ENCODE results near the gene PCBP3. TPM values are rescaled to one million over a fixed set of nuclear protein-coding genes. Genes with fewer than 3 reads are reported as not detected.

Gene PCBP3
- total and polyA plus RNA-seq, 2 of the 13 experiments (the other 11 are each of a cell fraction or from before 2014, with no cell fraction given) = not detected

DNA sequence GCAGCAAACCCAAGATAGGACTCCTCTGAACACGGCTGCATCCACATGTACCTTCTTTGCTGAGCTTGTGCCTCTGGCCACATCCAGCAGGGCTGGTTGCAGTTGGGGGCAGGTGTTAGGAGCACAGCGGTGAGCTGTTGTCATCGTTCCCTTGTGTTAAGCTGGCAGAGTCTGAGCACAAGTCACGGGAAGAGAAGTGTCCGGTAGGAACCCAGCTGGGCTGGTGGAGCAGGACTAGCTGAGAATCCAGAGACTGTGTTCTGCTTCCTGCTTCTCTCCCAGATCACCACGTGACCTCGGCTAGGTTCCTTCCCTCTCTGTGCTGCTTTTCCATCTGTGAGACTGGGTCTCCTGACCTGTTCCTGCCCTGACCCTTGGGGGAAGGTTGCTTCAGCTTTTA is 105.1 kb downstream of the PCBP3 start:
- BruUV-seq (replicated peaks) = no TSS peak
- H3K4me2 ChIP-seq (ENCODE audit: low read depth, low read length) = no peak overlapping the region
- intact Hi-C loops (cut with micrococcal nuclease; ENCODE audit: unreplicated experiment) = no loop called here
- no peaks in the 10 kb centered on the region for H4K20me1 ChIP-seq (ENCODE audit: insufficient read depth, low read length)
- TF ChIP-seq, protein P1, sequence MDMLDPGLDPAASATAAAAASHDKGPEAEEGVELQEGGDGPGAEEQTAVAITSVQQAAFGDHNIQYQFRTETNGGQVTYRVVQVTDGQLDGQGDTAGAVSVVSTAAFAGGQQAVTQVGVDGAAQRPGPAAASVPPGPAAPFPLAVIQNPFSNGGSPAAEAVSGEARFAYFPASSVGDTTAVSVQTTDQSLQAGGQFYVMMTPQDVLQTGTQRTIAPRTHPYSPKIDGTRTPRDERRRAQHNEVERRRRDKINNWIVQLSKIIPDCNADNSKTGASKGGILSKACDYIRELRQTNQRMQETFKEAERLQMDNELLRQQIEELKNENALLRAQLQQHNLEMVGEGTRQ (IDR thresholded peaks at IDR 0.05; ENCODE audit: low read depth, low read length) = 0 out of 2 replicates have a peak, but pooled peaks have one; percentile 20
- TF ChIP-seq, protein P1 (CRISPR knock-in tag; IDR thresholded peaks at IDR 0.05; ENCODE audit: borderline replicate concordance) = no peak; the same call in 1 of the 2 replicates
- no peak for TF ChIP-seq ZBTB8A (CRISPR knock-in tag; IDR thresholded peaks at IDR 0.05; ENCODE audit: borderline replicate concordance, low read depth)
- no peak overlapping the region for H3K9ac ChIP-seq (ENCODE audit: insufficient read depth, low read depth, low read length)
- in situ Hi-C loops (cut with HindIII; ENCODE audit: extremely low pct_ligation_motif_present, low pct_unique_long_range_greater_than_20kb) = no loop called here
- H3K36me3 ChIP-seq (replicated peaks in 1 of 2; ENCODE audit: control insufficient read depth in 1 of 2, insufficient read depth in 2 of 2, low read length in 2 of 2) = no peaks in the 10 kb centered on the region
- 0% methylated on average over 3 of the region's 7 CpGs for WGBS (ENCODE audit: low lambda C conversion rate)
- CTCF ChIA-PET (ENCODE audit: low intra/inter-chr PET ratio, low total read pairs) = no interaction called here
- no peak overlapping the region for H3K4me3 ChIP-seq (replicated peaks in 1 of 3; ENCODE audit: insufficient read depth in 1 of 3, low read depth in 2 of 3, low read length in 3 of 3)
- no peaks in the 10 kb centered on the region for H3K4me1 ChIP-seq (ENCODE audit: insufficient read depth, low read length)
- DNase-seq (ENCODE audit: low spot score) = no peak
- FAIRE-seq = no peak
- no peaks in the 10 kb centered on the region for H3K27me3 ChIP-seq (ENCODE audit: control insufficient read depth in 1 of 2, insufficient read depth in 2 of 2, low read length in 2 of 2)
- no peaks in the 10 kb centered on the region for H3K9me3 ChIP-seq (ENCODE audit: low read length)
- no peaks in the 10 kb centered on the region for H3K79me2 ChIP-seq (ENCODE audit: insufficient read depth, low read length)
- POLR2A ChIA-PET = no interaction called here
- H3K27ac ChIP-seq (ENCODE audit: extremely low read length, insufficient read depth, low read length) = no peak overlapping the region
- H2AFZ ChIP-seq (ENCODE audit: low read length) = no peak overlapping the region
- no peak; the same call in 2 of the 3 replicates for ATAC-seq

DNA sequence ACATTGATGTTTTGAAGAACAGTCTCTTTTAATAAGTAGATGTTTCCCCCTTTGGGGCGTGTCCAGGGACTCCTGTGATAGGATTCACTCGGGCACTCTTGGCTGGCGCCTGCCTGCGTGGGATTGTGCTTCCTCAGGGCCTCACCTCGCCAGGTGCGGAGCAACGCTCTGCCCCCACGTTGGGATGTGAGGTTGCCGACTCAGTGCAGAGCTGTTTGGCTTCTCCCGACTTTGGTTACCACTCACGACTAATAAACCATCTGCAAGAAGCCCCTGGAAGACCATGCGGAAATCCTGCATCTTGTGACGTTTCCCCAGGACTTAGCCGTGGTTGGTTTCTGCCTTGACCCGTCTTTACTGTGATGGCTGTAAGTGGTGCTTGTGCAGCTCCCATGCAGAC is 106.4 kb downstream of the PCBP3 start:
- in situ Hi-C loops (cut with HindIII; ENCODE audit: extremely low pct_ligation_motif_present, low pct_unique_long_range_greater_than_20kb) = no loop called here
- H3K27ac ChIP-seq (ENCODE audit: extremely low read length, insufficient read depth, low read length) = no peak overlapping the region
- peaks cover under 1% of the 10 kb centered on the region; the same call in 1 of the 2 replicates for H3K4me1 ChIP-seq (ENCODE audit: insufficient read depth, low read length)
- H2AFZ ChIP-seq (ENCODE audit: low read length) = no peak overlapping the region
- H4K20me1 ChIP-seq (ENCODE audit: insufficient read depth, low read length) = no peaks in the 10 kb centered on the region
- ATAC-seq (no peak), FAIRE-seq (no peak), DNase-seq (ENCODE audit: low spot score) (no peak)
- no peaks in the 10 kb centered on the region for H3K36me3 ChIP-seq (replicated peaks in 1 of 2; ENCODE audit: control insufficient read depth in 1 of 2, insufficient read depth in 2 of 2, low read length in 2 of 2)
- H3K27me3 ChIP-seq (ENCODE audit: control insufficient read depth in 1 of 2, insufficient read depth in 2 of 2, low read length in 2 of 2) = no peaks in the 10 kb centered on the region
- H3K79me2 ChIP-seq (ENCODE audit: insufficient read depth, low read length) = no peaks in the 10 kb centered on the region
- no peaks in the 10 kb centered on the region for H3K9me3 ChIP-seq (ENCODE audit: low read length)
- H3K4me2 ChIP-seq (ENCODE audit: low read depth, low read length) = no peak overlapping the region
- WGBS (ENCODE audit: low lambda C conversion rate) = 49% methylated on average over 9 of the region's 15 CpGs
- intact Hi-C loops (cut with micrococcal nuclease; ENCODE audit: unreplicated experiment) = no loop called here
- no TSS peak for BruUV-seq (replicated peaks)
- POLR2A ChIA-PET = no interaction called here
- H3K9ac ChIP-seq (ENCODE audit: insufficient read depth, low read depth, low read length) = no peak overlapping the region
- CTCF ChIA-PET (ENCODE audit: low intra/inter-chr PET ratio, low total read pairs) = no interaction called here
- no peak overlapping the region for H3K4me3 ChIP-seq (replicated peaks in 1 of 3; ENCODE audit: insufficient read depth in 1 of 3, low read depth in 2 of 3, low read length in 3 of 3)
- TF ChIP-seq ZNF703 (CRISPR knock-in tag; IDR thresholded peaks at IDR 0.05; ENCODE audit: borderline replicate concordance) = no peak
- no peak for TF ChIP-seq NCOR1 (IDR thresholded peaks at IDR 0.05; ENCODE audit: borderline replicate concordance, low read length)
- no peak for TF ChIP-seq TOPORS (CRISPR knock-in tag; IDR thresholded peaks at IDR 0.05)
- no peak for TF ChIP-seq ZNF7 (CRISPR knock-in tag; IDR thresholded peaks at IDR 0.05)
- TF ChIP-seq, protein P2, sequence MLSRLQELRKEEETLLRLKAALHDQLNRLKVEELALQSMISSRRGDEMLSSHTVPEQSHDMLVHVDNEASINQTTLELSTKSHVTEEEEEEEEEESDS (CRISPR knock-in tag; IDR thresholded peaks at IDR 0.05; ENCODE audit: borderline replicate concordance) = no peak
- no peak for TF ChIP-seq ZSCAN29 (CRISPR knock-in tag; conservative IDR thresholded peaks at IDR 0.05)

All from HepG2 (cell line).